ELF-1 (cell line): ENCODE results near the gene CCNB3.

ENCODE experiments used
- DNase-seq: peaks from one replicate; pipeline ENCODE4 v3.0.0-alpha.2; 2016; ENCODE audit warnings: low read depth, low spot score

Gene CCNB3

GRCh38 chrX:50204364-50204899, at the start of gene CCNB3:
TSS of gene CCNB3 (plus strand) at chrX:50204765. CDS start at chrX:50285164, 80,399 bp downstream.
- DNase-seq = peak; percentile 95

DNA sequence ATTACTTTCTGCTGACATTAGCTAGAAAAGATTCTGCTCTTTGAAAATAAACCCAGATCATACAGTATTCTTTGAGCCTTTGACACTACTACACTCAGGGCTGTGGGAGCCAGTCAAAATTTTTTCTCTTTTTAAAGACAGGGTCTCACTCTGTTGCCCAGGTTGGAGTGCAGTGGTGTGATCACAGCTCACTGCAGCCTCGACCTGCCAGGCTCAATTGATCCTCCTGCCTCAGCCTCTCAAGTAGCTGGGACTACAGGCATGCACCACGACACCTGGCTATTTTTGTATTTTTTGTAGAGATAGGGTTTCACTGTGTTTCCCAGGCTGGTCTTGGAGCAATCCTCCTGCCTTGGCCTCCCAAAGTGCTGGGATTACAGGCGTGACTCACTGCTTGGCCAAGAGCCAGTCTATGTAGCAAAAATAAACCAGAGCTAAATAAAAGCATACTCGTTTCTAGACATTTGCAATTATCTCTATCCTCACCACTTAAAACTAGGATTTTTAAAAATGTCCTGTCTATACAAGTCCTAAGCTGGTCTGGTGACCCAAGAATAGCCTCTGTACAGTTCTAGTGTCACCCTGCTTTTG, 46.9 kb upstream of the CCNB3 start:
- DNase-seq = no peak

DNA sequence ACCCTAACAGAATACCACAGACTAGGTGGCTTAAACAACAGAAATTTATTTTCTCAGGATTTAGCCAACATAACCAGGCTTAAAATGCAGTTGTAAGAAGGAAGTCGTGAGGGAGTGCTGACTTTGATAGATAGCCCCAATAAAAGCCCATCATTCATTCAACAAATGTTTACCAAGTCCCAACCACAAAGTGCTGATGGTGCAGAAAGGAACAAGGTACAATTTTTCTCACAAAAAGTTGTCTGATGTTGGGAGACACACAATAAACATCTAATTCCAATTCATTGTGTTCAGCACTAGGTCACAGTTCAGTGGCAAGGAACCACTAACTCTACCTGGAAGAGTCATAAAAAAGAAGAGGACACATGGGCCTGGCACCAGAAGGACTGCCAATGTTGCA, 46.0 kb upstream of the CCNB3 start:
- DNase-seq = no peak

GRCh38 chrX:50161127-50161526, 43.4 kb upstream of the CCNB3 start:
- DNase-seq = no peak

- DNase-seq = no peak
Observed at GRCh38 chrX:50165727-50166126, 38.8 kb upstream of the CCNB3 start.

DNA sequence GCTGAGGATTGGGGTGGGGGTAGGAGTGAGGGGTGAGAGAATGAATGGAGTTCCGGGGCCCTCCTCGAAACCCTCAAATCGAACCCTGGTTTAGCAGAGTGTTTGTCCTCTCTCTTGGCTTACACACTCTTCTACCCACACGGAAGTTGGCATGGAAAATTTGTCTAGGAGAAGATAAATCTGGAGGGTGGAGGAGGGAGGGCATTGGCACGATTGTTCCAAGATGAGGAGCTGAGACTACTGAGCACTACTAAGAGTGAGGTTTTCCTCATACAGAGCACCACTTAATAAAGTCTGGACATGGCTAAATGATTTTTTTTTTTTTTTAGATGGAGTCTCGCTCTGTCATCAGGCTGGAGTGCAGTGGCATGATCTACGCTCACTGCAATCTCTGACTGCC, 37.2 kb upstream of the CCNB3 start:
- DNase-seq = no peak

DNA sequence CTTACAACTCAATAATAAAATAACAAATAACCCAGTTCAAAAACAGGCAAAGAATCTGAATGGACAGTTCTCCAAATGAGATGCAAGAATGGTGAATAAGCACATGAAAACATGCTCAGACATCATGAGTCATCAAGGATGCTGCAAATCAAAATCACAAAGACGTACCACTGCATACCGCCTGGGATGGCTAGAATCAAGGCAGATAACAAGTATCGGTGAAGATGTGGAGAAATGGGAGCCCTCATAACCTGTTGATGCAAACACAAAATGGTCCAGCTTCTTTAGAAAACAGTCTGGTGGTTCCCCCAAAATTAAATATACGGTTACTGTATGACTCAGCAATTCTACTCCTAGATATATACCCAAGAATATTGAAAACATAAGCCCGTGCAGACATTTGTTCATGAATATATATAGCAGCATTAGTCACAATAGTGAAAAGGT, 36.3 kb upstream of the CCNB3 start:
- no peak for DNase-seq

DNA sequence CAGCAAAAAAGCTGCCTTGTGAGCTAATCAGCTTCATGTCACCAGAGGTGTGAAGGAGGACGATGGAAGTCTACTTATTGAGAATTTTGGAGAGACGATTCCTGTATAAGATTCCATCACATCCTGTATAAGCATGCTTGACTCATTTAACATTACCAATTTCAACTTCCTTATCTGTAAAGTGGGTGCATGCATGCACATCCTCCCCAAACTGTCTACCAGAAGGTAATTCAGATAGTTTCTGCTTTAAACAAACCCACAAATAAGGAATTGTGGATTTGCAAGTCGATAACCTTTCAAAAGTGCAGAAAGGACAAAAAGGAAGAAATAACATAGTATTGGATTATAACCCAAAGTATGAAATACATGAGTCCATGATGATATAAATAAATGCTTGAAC, 34.8 kb upstream of the CCNB3 start:
- no peak for DNase-seq

DNA sequence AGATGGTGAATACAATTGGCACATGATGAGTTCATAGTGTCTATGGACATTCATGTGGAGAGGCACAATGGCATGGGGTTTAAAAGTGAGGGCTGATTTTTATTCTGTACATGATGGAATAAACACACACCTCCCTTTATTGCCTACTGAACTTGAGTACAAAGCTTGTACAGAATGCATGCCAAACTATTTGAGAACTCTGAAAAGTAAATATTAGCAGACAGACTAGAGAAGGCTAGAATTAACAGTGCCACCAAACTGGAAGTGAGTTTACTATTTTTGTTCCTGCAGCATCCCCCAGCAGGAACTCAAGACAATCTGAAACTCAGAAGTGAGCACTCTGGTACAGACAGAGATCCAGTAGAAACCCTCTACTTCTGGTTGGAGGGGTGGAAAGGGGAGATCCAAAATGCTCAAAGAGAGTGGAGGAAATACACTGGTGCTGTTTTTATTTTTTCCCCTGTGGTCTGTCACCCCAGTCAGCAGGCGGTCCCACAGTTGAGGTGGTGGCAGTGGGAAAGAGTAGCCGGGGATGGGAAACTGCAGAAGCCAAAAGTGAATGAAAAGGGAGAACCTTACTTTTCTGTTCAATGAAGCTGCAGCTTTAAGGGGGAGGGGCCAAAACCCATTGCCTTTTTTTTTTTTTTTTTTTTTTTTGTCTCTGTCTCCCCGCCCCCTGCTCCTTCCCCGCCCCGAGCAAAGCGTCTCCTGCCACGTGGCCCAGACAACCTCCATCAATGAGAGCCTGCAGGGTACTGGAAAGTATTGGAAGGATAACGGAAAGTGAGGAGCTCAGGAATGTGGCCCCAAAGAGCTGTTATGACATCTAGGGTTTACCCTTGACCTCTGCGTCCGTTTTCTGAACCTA, 24.3 kb upstream of the CCNB3 start:
- DNase-seq = peak; percentile 59

- no peak for DNase-seq
Observed at GRCh38 chrX:50183891-50184290, 20.7 kb upstream of the CCNB3 start.

GRCh38 chrX:50188859-50189600, 15.5 kb upstream of the CCNB3 start:
- DNase-seq = peak; percentile 91

DNA sequence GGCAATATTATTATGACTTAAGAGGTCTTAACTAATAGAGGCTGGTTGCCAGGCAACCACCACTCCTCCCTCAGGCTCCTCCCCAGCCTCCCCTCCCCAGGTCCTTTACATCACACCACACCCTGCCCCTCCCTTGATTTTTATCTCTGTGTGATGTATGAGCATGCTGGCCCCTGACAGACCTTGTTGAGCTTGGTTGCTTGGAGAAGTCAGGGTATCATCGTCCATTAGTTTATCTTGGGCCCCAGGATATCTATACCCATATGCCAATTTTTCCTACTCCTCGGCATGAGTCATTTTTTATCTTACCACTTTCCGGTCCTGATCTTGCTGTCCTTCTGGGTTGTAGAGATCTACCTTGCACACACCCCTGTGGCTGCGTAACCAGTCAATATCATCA, 6.2 kb upstream of the CCNB3 start:
- peak; percentile 39 for DNase-seq

DNA sequence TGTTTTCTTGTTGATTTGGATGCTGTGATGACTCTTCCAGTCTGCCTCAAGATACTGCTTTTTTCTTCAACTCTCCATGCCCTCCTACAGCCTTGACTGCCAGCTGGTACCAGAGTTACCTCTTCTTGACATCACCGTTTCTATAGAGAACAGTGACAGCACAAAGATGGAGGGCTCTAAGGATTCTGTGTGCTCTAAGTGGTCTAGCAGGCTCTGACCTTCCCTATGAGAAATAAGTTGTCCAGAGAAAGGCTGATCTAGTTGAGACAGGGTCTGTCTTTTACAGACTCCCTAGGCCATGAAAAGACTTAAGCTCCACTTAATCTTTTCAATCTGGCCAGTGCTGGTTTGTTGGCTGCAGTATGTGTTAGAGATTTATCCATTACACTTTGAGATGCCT, 3.7 kb upstream of the CCNB3 start, which contains the start of gene AKAP4:
TSS of gene AKAP4 (minus strand) at position 101 of the 400 bp plus-strand sequence. CDS start 118 bp downstream, outside the sequence.
- DNase-seq = no peak

DNA sequence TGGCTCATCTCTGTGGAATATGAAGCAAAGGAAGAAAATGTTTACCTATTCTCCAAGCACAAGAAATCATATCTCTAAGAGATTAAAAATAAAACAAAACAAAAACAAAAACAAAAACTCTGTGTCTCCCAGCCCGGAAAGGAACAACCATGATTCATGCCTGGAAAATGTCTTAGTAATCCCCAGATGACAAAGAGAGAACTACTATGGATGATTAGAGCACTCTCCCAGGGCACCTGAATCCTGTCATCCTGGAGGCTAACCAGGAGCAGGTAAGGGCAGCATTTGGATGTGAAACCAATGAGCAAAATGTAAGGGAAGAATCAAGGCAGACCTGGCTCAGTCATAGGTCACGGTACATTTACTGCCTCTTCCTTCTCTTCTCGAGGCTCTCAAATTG, 2.0 kb upstream of the CCNB3 start:
- peak; percentile 45 for DNase-seq

GRCh38 chrX:50206753-50207152, 2.2 kb downstream of the CCNB3 start:
- no peak for DNase-seq

- peak; percentile 65 for DNase-seq
Observed at GRCh38 chrX:50211510-50211909, 6.9 kb downstream of the CCNB3 start.

GRCh38 chrX:50281253-50281652, 76.7 kb downstream of the CCNB3 start:
- no peak for DNase-seq

- DNase-seq = no peak
Observed at GRCh38 chrX:50327235-50327634, 122.7 kb downstream of the CCNB3 start.

DNA sequence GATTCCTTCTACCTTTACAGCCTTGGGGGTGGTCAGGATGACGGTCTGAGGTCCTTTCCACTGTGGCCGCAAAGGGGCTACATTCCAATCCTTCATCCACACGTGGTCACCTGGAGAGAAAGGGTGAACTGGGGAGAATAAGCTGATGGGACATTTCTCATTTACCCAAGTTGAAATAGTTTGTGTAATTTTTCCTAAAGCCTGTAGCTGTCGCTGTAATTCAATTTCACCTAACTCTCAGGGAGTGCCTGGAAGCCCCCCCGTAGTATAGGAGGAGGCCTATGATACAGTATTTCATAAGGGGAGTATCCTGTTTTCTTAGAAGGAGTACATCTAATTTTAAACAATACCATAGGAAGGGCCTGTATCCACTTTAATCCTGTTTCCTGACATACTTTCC, 128.1 kb downstream of the CCNB3 start:
- DNase-seq = peak; percentile 32

- DNase-seq = no peak
Observed at GRCh38 chrX:50333308-50333707, 128.7 kb downstream of the CCNB3 start.

GRCh38 chrX:50343917-50344316, 139.4 kb downstream of the CCNB3 start:
- DNase-seq = no peak

DNA sequence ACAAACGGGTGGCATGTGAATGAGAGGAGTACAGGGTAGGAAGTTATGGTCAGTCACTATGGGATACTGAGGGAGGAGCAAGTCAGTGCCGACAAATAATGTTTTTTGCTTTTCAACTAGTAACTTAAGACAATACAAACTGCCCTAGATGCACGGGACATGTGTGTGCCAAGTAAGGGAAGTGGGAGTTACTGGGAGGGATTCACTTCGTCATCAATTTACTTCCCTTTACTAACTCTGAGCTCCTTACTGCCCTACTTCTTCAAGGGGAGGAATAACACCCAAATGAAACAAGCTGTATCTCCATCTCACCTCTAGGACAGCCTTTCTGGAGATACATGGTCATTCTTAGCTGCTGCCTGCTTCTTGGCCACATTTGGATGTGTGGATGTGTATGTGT, 168.4 kb downstream of the CCNB3 start:
- no peak for DNase-seq
